HepG2 (cell line): ENCODE results near the gene SMIM36. TPM values are rescaled to one million over a fixed set of nuclear protein-coding genes. Genes with fewer than 3 reads are reported as not detected.

Source experiments
- ARNT2 ChIP-seq: sonication (generic); formaldehyde crosslinking; IDR thresholded peaks from 2 replicates; pipeline ENCODE4 v1.8.0; 2022; ENCODE audit warnings: mild to moderate bottlenecking, low read depth, missing genetic modification reagents, moderate library complexity
- FOXK1 ChIP-seq: sonication (generic); formaldehyde crosslinking; IDR thresholded peaks from 2 replicates; pipeline ENCODE4 v1.4.0; 2020; ENCODE audit warnings: low read depth, missing genetic modification reagents, borderline replicate concordance
- SMAD1 ChIP-seq: sonication (generic); formaldehyde crosslinking; IDR thresholded peaks from 2 replicates; pipeline ENCODE4 v1.4.0; 2020; ENCODE audit warnings: missing genetic modification reagents, low read depth, mild to moderate bottlenecking, borderline replicate concordance
- ZBTB38 ChIP-seq: sonication (generic); formaldehyde crosslinking; IDR thresholded peaks from 2 replicates; pipeline ENCODE4 v1.5.1; 2020; ENCODE audit warnings: mild to moderate bottlenecking, missing genetic modification reagents
- ZNF33B ChIP-seq: sonication (generic); formaldehyde crosslinking; IDR thresholded peaks from 2 replicates; pipeline ENCODE4 v1.5.1; 2020; ENCODE audit warnings: mild to moderate bottlenecking, missing genetic modification reagents
- ZNF83 ChIP-seq: sonication (generic); formaldehyde crosslinking; IDR thresholded peaks from 2 replicates; pipeline ENCODE4 v1.4.0; 2020; ENCODE audit warnings: missing genetic modification reagents, mild to moderate bottlenecking, borderline replicate concordance
- polyA plus RNA-seq, 8 experiments: library from polyadenylated mRNA; depleted of rRNA in 3 of 8; stranded (reverse) in 7 of 8; unstranded in 1 of 8; fragments of >200 nt; fragmentation: Illumina TruSeq in 4 of 8; extraction: Trizol in 4 of 8; gene quantifications; 2 replicates each; pipeline versions ENCODE4 v1.2.1 to v1.2.3, GENCODE V29; 2011 to 2016; ENCODE audit warnings: low read depth in 4 of 8, missing spikeins in 1 of 8, mixed read lengths in 1 of 8; ENCODE audit not compliant: insufficient read depth in 1 of 8
- total RNA-seq, 5 experiments: library from RNA; depleted of rRNA; stranded (reverse); fragments of >200 nt; fragmentation: Illumina TruSeq; extraction: Trizol; gene quantifications; 2 replicates each; pipeline ENCODE4 v1.2.3, GENCODE V29; 2016; ENCODE audit warnings: low read depth in 1 of 5
- TF ChIP-seq, protein P1 (sequence below): sonication (generic); formaldehyde crosslinking; IDR thresholded peaks from 2 replicates; pipeline ENCODE4 v1.5.1; 2020; ENCODE audit warnings: mild to moderate bottlenecking, missing genetic modification reagents, moderate library complexity
- TF ChIP-seq, protein P2 (sequence below): sonication (generic); formaldehyde crosslinking; IDR thresholded peaks from 2 replicates; pipeline ENCODE4 v1.4.0; 2020; ENCODE audit warnings: missing genetic modification reagents
- TF ChIP-seq, protein P3 (sequence below): sonication (generic); formaldehyde crosslinking; IDR thresholded peaks from 2 replicates; pipeline ENCODE4 v1.4.0; 2020; ENCODE audit warnings: missing genetic modification reagents, borderline replicate concordance
- TF ChIP-seq, protein P4 (sequence below): sonication (generic); formaldehyde crosslinking; IDR thresholded peaks from 2 replicates; pipeline ENCODE4 v1.5.1; 2020; ENCODE audit warnings: missing genetic modification reagents, mild to moderate bottlenecking, borderline replicate concordance

SMIM36 gene
- total and polyA plus RNA-seq, 2 of the 13 experiments (the other 11 are each of a cell fraction or from before 2014, with no cell fraction given): not detected

DNA sequence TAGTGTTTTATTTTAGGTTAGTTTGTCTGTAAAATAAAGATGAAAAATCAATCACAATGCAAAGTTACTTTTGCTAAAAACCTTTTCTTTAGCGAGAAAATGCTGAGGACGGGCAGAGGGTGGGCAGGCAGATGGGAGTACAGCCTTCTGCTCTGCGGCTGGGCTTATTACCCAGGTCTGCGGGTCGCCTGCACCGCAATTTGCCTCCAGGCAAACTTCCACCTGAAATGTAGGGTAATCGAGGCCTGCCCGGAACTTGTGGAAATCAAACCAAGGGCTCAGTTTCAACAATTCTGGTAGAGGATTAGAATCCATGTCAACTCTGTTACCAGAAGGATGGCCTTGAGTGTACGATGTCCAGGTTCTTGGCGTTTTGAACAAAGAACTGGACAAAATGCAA lies 67.3 kb downstream of the SMIM36 start (continued):
- TF ChIP-seq, protein P1, sequence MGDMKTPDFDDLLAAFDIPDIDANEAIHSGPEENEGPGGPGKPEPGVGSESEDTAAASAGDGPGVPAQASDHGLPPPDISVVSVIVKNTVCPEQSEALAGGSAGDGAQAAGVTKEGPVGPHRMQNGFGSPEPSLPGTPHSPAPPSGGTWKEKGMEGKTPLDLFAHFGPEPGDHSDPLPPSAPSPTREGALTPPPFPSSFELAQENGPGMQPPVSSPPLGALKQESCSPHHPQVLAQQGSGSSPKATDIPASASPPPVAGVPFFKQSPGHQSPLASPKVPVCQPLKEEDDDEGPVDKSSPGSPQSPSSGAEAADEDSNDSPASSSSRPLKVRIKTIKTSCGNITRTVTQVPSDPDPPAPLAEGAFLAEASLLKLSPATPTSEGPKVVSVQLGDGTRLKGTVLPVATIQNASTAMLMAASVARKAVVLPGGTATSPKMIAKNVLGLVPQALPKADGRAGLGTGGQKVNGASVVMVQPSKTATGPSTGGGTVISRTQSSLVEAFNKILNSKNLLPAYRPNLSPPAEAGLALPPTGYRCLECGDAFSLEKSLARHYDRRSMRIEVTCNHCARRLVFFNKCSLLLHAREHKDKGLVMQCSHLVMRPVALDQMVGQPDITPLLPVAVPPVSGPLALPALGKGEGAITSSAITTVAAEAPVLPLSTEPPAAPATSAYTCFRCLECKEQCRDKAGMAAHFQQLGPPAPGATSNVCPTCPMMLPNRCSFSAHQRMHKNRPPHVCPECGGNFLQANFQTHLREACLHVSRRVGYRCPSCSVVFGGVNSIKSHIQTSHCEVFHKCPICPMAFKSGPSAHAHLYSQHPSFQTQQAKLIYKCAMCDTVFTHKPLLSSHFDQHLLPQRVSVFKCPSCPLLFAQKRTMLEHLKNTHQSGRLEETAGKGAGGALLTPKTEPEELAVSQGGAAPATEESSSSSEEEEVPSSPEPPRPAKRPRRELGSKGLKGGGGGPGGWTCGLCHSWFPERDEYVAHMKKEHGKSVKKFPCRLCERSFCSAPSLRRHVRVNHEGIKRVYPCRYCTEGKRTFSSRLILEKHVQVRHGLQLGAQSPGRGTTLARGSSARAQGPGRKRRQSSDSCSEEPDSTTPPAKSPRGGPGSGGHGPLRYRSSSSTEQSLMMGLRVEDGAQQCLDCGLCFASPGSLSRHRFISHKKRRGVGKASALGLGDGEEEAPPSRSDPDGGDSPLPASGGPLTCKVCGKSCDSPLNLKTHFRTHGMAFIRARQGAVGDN: peak; percentile 51
- no peak for TF ChIP-seq ZNF33B (CRISPR knock-in tag)
- TF ChIP-seq FOXK1 (CRISPR knock-in tag): no peak
- TF ChIP-seq SMAD1: 0 out of 2 replicates have a peak, but pooled peaks have one; percentile 10
- TF ChIP-seq ZNF83: 0 out of 2 replicates have a peak, but pooled peaks have one; percentile 6
- TF ChIP-seq, protein P2, sequence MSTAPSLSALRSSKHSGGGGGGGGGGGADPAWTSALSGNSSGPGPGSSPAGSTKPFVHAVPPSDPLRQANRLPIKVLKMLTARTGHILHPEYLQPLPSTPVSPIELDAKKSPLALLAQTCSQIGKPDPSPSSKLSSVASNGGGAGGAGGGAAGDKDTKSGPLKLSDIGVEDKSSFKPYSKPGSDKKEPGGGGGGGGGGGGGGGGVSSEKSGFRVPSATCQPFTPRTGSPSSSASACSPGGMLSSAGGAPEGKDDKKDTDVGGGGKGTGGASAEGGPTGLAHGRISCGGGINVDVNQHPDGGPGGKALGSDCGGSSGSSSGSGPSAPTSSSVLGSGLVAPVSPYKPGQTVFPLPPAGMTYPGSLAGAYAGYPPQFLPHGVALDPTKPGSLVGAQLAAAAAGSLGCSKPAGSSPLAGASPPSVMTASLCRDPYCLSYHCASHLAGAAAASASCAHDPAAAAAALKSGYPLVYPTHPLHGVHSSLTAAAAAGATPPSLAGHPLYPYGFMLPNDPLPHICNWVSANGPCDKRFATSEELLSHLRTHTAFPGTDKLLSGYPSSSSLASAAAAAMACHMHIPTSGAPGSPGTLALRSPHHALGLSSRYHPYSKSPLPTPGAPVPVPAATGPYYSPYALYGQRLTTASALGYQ: no peak
- peak; percentile 5; the same call in 1 of the 2 replicates for TF ChIP-seq ARNT2 (CRISPR knock-in tag)
- TF ChIP-seq, protein P3, sequence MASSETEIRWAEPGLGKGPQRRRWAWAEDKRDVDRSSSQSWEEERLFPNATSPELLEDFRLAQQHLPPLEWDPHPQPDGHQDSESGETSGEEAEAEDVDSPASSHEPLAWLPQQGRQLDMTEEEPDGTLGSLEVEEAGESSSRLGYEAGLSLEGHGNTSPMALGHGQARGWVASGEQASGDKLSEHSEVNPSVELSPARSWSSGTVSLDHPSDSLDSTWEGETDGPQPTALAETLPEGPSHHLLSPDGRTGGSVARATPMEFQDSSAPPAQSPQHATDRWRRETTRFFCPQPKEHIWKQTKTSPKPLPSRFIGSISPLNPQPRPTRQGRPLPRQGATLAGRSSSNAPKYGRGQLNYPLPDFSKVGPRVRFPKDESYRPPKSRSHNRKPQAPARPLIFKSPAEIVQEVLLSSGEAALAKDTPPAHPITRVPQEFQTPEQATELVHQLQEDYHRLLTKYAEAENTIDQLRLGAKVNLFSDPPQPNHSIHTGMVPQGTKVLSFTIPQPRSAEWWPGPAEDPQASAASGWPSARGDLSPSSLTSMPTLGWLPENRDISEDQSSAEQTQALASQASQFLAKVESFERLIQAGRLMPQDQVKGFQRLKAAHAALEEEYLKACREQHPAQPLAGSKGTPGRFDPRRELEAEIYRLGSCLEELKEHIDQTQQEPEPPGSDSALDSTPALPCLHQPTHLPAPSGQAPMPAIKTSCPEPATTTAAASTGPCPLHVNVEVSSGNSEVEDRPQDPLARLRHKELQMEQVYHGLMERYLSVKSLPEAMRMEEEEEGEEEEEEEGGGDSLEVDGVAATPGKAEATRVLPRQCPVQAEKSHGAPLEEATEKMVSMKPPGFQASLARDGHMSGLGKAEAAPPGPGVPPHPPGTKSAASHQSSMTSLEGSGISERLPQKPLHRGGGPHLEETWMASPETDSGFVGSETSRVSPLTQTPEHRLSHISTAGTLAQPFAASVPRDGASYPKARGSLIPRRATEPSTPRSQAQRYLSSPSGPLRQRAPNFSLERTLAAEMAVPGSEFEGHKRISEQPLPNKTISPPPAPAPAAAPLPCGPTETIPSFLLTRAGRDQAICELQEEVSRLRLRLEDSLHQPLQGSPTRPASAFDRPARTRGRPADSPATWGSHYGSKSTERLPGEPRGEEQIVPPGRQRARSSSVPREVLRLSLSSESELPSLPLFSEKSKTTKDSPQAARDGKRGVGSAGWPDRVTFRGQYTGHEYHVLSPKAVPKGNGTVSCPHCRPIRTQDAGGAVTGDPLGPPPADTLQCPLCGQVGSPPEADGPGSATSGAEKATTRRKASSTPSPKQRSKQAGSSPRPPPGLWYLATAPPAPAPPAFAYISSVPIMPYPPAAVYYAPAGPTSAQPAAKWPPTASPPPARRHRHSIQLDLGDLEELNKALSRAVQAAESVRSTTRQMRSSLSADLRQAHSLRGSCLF (CRISPR knock-in tag): no peak
- TF ChIP-seq ZBTB38: peak; percentile 72; the same call in 1 of the 2 replicates
- TF ChIP-seq, protein P4, sequence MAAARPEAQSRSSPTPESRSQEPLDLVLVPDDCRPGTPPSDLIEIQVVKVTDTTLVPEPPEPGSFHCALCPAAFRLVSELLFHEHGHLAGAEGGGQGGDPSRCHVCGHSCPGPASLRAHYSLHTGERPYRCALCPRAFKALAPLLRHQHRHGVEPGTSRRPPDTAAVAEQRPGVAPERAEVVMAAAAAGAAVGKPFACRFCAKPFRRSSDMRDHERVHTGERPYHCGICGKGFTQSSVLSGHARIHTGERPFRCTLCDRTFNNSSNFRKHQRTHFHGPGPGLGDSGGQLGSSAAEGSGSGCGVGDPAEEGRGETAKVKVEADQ: no peak
